ENCODE data around the gene HORMAD2.

DNA sequence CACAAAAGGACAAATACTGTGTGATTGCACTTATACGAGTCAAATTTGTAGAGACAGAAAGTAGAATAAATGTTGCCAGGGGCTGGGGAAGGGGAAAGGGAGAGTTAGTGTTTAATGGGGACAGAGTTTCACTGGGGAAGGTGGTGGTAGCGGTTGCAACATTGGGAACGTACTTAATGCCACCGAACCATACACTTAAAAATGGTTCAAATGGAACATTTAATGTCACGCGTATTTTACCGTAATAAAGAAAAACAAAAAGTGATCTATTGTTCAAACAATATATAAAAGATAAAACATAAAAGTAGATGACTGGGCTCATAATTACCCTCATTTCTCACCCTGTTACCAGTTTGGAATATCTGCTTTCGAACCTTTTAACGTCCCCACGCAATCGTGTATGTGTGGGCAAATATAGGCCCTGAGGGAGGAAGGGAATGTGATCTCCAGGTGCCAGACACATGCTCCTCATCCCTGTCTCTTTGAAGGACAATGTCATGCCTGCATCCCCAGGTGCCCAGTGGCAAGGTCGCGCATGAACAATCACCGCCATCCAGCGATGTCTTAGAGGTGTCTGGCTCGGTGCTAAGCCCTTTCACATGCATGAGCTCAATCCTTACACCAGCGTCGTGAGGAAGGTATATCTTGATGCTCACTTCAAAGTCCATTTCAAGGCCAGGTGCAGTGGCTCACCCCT, 131.0 kb downstream of the HORMAD2 start:
- TF ChIP-seq, protein P1, sequence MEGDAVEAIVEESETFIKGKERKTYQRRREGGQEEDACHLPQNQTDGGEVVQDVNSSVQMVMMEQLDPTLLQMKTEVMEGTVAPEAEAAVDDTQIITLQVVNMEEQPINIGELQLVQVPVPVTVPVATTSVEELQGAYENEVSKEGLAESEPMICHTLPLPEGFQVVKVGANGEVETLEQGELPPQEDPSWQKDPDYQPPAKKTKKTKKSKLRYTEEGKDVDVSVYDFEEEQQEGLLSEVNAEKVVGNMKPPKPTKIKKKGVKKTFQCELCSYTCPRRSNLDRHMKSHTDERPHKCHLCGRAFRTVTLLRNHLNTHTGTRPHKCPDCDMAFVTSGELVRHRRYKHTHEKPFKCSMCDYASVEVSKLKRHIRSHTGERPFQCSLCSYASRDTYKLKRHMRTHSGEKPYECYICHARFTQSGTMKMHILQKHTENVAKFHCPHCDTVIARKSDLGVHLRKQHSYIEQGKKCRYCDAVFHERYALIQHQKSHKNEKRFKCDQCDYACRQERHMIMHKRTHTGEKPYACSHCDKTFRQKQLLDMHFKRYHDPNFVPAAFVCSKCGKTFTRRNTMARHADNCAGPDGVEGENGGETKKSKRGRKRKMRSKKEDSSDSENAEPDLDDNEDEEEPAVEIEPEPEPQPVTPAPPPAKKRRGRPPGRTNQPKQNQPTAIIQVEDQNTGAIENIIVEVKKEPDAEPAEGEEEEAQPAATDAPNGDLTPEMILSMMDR (IDR thresholded peaks at IDR 0.05) = no peak
- TF ChIP-seq EZH2phosphoT487 (IDR thresholded peaks at IDR 0.05) = no peak
